Astrocyte of the cerebellum (primary cell): Measurements from ENCODE around the gene ZNF385C.

ENCODE experiments used
- DNase-seq: peaks from one replicate; pipeline ENCODE4 v3.0.0-alpha.2; 2011; ENCODE audit warnings: low read depth
- H3K4me3 ChIP-seq: 2 replicates; pipeline ENCODE4 v1.5.1; 2011; ENCODE audit warnings: mild to moderate bottlenecking, low read depth, low read length, moderate library complexity
- CTCF ChIP-seq: IDR thresholded peaks from 2 replicates; pipeline ENCODE4 v1.5.1; 2012; ENCODE audit warnings: low read length, low read depth, moderate library complexity, mild to moderate bottlenecking; ENCODE audit errors: missing control alignments
- in situ Hi-C: cut with HindIII; loops from 2 replicates; pipeline ENCODE4 v1.10.0; 2017; ENCODE audit warnings: low sequenced_read_pairs

ZNF385C gene

DNA sequence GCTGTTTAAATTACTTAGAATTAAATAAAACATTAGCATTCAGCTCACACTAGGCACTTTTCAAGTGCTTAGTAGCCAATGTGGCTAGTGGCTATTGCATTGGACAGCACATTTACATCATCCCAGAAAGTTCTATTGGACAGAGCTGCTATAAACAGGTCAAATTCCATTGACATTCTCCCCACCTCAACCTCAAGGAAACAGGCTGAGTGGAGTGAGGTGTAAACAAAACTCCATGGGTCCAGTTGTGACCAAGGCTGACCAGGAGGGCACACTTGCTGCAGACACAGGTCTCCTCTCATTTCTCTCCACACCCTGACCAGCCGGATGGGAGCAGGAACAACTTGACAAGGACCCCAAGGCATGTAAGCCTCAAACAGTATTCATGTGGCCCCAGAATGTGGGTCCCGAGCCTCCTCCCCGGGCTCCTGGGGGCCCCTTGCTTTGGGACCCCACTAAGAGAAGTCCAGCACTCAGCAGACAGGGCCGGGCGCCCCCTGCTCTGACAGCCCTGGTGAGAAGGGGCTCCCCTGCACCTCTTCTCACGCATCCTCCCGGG is 48.4 kb downstream of the ZNF385C start:
- in situ Hi-C loops: no loop called here
- no peak for TF ChIP-seq CTCF
- DNase-seq: no peak
- H3K4me3 ChIP-seq: peak overlapping the region; percentile 47

DNA sequence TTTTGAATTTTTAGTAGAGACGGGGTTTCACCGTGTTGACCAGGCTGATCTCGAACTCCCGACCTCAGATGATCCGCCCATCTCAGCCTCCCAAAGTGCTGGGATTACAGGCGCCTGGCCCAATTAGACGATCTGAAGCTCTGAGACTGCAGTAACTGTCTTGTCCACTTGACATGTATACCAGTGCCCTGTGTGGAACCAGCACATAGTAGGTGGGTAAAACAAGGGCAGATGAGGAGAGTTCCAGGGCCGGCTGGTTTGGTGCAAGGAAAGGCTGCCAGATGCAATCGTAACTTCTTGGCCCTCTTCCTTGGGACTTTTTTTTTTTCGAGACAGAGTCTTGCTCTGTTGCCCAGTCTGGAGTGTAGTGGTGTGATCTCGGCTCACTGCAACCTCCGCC is 50.9 kb downstream of the ZNF385C start:
- no peak for DNase-seq
- no peak overlapping the region for H3K4me3 ChIP-seq
- in situ Hi-C loops: no loop called here
- TF ChIP-seq CTCF: no peak

- in situ Hi-C loops: no loop called here
- TF ChIP-seq CTCF: no peak
- DNase-seq: no peak
- no peak overlapping the region for H3K4me3 ChIP-seq
Observed at GRCh38 chr17:42045719-42046118, 52.6 kb downstream of the ZNF385C start.

- H3K4me3 ChIP-seq: no peak overlapping the region
- in situ Hi-C loops: no loop called here
- no peak for DNase-seq
- TF ChIP-seq CTCF: no peak
Observed at GRCh38 chr17:42042598-42043319, 55.5 kb downstream of the ZNF385C start.

DNA sequence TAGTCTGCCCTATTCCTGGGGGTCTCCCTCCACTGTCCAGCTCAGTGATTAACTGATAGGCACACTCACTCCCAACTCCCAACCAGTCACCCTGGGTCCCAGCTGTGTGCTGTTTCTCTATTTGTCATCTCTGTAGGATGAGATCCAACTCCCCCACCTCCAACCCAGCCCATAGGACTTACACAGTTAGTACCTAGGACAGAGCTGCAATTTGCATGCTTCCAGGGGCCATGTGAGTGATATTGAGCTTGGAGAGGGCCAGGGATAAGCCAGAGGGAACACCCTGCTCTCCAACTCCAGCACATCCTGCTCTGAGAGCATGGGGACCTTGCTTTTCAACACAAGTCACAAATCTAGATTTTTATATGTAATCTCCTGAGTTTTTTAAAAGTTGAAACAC is 56.7 kb downstream of the ZNF385C start:
- no peak for DNase-seq
- H3K4me3 ChIP-seq: no peak overlapping the region
- TF ChIP-seq CTCF: no peak
- in situ Hi-C loops: no loop called here

DNA sequence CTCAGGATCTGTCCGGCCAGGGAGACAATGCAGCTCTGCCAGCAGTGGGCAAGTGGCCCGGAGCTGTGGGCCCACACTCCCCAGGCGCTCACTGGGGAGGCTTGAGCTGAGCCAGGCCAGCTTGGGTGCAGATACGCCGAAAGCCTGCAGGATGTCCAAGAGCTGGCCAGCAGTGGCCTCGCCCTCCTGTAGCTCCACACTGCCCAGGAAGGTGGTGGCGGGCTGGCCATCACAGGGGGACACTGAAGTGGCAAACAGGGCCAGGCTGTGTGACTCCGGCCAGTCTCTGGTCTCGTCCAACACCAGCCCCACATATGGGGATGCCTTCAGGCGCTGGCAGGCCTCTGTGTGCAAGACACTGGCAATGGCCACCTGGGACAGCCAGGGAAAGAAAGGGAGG is 57.5 kb downstream of the ZNF385C start:
- in situ Hi-C loops: no loop called here
- no peak for TF ChIP-seq CTCF
- DNase-seq: no peak
- H3K4me3 ChIP-seq: no peak overlapping the region
